Cardiac fibroblast (primary cell): Measurements from ENCODE around the gene RPL32.

Experiments
- DNase-seq, 2 donors: peaks; one replicate each; pipeline versions ENCODE4 v3.0.0 to v3.0.0-alpha.2; 2010; ENCODE audit warnings: low read depth in 2 of 2
- H3K4me3 ChIP-seq, 2 donors: replicated peaks in 1 of 2; 1 replicate in 1 of 2; 2 replicates in 1 of 2; pipeline ENCODE4 v1.5.1; 2011; ENCODE audit warnings: low read depth in 2 of 2, low read length in 2 of 2, mild to moderate bottlenecking in 2 of 2, moderate library complexity in 1 of 2
- CTCF ChIP-seq: IDR thresholded peaks from one replicate; pipeline ENCODE4 v1.5.1; 2011; ENCODE audit warnings: low read depth, mild to moderate bottlenecking, low read length, inconsistent platforms

RPL32 gene

DNA sequence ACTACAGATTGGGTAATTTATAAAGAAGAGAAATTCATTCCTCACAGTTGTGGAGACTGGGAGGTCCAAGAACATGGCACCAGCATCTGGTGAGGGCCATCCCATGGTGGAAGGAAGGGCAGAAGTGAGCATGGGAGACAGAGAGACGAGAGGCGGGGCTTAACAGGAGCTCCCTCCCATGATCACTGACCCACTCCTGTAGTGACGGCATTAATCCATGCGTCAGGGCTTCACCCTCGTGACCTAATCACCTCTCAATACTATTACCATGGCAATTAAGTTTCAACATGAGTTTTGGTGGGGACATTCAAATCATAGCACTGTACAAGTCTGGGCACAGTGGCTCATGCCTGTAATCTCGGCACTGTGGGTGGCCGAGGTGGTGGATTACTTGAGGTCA is 17.1 kb downstream of the RPL32 start:
- no peak overlapping the region for H3K4me3 ChIP-seq
- no peak for TF ChIP-seq CTCF
- DNase-seq, result no peak

DNA sequence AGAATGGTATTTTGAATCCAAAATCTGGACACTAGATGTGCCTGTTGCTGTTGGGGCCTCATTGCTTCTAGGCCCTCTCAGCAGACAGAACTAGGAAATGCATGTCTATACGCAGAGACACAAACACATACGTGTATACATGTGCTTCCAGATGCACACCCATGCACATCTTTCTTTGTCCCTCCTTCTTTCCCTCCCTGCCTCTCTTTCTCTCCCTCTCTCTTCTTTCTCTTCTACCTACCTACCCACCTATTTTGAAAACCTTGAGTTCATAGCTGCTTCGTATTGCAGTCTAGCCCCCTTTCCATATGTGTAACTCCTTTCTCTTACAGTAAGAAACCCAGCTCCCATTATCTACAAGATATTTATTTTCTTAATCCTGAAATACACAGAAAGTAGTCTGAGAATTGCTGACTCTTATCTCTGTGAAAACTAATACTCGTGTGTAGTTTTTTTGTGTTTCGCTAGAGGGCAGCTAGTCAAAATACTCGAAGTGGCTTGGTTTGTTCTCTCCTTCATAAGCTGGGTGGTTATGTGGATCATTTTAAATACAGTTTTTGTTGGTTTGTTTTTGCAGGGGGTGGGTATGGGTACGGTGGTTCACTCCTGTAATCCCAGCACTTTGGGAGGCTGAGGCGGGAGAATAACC is 18.5 kb downstream of the RPL32 start:
- peak; percentile 50 to 57 for DNase-seq
- H3K4me3 ChIP-seq, result no peak overlapping the region
- TF ChIP-seq CTCF, result peak; percentile 39

DNA sequence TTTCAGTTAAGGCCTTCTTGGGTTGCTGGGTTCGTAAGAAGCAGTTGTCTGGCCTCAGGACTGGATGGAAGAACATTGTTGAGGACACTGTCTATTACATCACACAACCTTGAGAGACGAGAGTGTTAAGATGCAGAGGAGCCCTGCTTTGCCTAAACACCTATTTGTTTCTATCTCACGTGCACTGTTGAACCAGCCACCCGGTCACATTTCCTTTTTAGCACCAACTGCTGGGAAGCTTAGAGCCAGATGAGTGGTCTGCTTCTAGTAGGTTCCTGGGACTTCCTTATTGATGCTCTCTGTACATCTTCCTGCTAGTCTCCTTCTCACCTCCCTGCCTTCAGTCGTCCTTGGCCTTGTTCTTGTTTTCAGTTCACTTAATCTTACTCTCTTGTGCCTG is 22.6 kb downstream of the RPL32 start:
- no peak for DNase-seq
- no peak for TF ChIP-seq CTCF
- no peak overlapping the region for H3K4me3 ChIP-seq

- DNase-seq, result no peak
- TF ChIP-seq CTCF, result no peak
- H3K4me3 ChIP-seq, result no peak overlapping the region
Observed at GRCh38 chr3:12818273-12818672, 23.1 kb downstream of the RPL32 start.

- no peak overlapping the region for H3K4me3 ChIP-seq
- TF ChIP-seq CTCF, result no peak
- no peak for DNase-seq
Observed at GRCh38 chr3:12817343-12817710, 24.0 kb downstream of the RPL32 start.

DNA sequence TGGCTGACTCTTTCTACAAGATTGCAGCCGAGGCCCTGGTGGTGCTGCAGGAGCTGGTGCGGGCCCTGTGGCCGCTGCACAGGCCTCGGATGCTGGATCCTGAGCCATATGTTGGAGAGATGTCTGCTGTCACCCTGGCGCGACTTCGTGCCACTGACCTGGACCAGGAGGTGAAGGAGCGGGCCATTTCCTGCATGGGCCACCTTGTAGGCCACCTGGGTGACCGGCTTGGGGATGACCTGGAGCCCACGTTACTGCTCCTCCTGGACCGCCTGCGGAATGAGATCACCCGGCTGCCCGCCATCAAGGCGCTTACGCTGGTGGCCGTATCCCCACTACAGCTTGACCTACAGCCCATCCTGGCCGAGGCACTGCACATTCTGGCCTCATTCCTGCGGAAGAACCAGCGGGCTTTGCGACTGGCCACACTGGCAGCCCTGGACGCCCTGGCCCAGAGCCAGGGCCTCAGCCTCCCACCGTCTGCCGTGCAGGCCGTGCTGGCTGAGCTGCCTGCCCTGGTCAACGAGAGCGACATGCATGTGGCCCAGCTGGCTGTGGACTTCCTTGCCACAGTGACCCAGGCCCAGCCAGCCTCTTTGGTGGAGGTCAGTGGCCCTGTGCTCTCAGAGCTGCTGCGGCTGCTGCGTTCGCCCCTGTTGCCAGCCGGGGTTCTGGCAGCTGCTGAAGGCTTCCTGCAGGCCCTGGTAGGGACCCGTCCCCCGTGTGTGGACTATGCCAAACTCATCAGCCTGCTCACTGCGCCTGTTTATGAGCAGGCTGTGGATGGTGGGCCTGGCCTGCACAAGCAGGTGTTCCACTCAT is 24.6 kb downstream of the RPL32 start:
- no peak for TF ChIP-seq CTCF
- DNase-seq, result no peak
- no peak overlapping the region for H3K4me3 ChIP-seq
